ENCODE data around the gene FGFR2. TPM values are rescaled to one million over a fixed set of nuclear protein-coding genes. Genes with fewer than 3 reads are reported as not detected.

Gene FGFR2
- total RNA-seq, 6 experiments from 2014 or later, result not detected

DNA sequence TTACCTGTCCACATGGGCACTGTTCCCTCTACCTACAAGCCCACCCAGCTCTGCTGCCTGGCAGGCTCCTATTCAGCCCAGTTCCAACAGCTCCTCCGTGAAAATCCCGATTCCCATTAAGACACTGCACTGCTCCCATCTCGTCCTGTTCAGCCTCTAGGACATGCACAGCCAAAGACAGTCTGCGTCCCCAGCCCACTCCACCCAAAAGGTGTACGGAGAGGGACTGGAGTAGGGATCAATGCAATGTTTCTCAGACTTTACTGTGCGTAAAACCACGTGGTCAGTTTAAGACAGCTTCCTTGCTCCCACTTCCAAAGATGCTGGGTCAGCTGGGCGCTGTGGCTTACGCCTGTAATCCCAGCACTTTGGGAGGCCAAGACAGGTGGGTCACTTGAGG, 19.9 kb downstream of the FGFR2 start:
- DNase-seq, result no peak
- no peaks in the 10 kb centered on the region for H3K36me3 Mint-ChIP-seq (ENCODE audit: low read depth)
- TF ChIP-seq, protein P1, sequence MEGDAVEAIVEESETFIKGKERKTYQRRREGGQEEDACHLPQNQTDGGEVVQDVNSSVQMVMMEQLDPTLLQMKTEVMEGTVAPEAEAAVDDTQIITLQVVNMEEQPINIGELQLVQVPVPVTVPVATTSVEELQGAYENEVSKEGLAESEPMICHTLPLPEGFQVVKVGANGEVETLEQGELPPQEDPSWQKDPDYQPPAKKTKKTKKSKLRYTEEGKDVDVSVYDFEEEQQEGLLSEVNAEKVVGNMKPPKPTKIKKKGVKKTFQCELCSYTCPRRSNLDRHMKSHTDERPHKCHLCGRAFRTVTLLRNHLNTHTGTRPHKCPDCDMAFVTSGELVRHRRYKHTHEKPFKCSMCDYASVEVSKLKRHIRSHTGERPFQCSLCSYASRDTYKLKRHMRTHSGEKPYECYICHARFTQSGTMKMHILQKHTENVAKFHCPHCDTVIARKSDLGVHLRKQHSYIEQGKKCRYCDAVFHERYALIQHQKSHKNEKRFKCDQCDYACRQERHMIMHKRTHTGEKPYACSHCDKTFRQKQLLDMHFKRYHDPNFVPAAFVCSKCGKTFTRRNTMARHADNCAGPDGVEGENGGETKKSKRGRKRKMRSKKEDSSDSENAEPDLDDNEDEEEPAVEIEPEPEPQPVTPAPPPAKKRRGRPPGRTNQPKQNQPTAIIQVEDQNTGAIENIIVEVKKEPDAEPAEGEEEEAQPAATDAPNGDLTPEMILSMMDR (IDR thresholded peaks at IDR 0.05), result no peak
- peaks cover 8% of the 10 kb centered on the region for H3K27me3 Mint-ChIP-seq (ENCODE audit: insufficient read depth)
- no peaks in the 10 kb centered on the region for H3K4me1 Mint-ChIP-seq (ENCODE audit: low read depth)
- no peak overlapping the region for H3K4me3 Mint-ChIP-seq
- peaks cover 30% of the 10 kb centered on the region; the same call in 1 of the 2 replicates for H3K9me3 Mint-ChIP-seq
- H3K27ac Mint-ChIP-seq, result no peak overlapping the region

GRCh38 chr10:121577568-121577967, 20.7 kb downstream of the FGFR2 start:
- Mint-ChIP-seq H3K4me3 (no peak overlapping the region), H3K4me1 (ENCODE audit: low read depth) (no peaks in the 10 kb centered on the region), H3K9me3 (peaks cover 34% of the 10 kb centered on the region; the same call in 1 of the 2 replicates), H3K27me3 (ENCODE audit: insufficient read depth) (peaks cover 8% of the 10 kb centered on the region), H3K36me3 (ENCODE audit: low read depth) (no peaks in the 10 kb centered on the region), H3K27ac (no peak overlapping the region)
- DNase-seq, result no peak
- TF ChIP-seq, protein P1 (IDR thresholded peaks at IDR 0.05), result no peak

- TF ChIP-seq, protein P1 (IDR thresholded peaks at IDR 0.05), result no peak
- H3K9me3 Mint-ChIP-seq, result peaks cover 28% of the 10 kb centered on the region; the same call in 1 of the 2 replicates
- H3K4me1 Mint-ChIP-seq (ENCODE audit: low read depth), result no peaks in the 10 kb centered on the region
- H3K36me3 Mint-ChIP-seq (ENCODE audit: low read depth), result no peaks in the 10 kb centered on the region
- no peak overlapping the region for H3K4me3 Mint-ChIP-seq
- no peak for DNase-seq
- no peak overlapping the region for H3K27ac Mint-ChIP-seq
- H3K27me3 Mint-ChIP-seq (ENCODE audit: insufficient read depth), result peaks cover 6% of the 10 kb centered on the region
These were observed 22.1 kb downstream of the FGFR2 start for GRCh38 chr10:121576139-121576538.

- no peak overlapping the region for H3K27ac Mint-ChIP-seq
- H3K36me3 Mint-ChIP-seq (ENCODE audit: low read depth), result no peaks in the 10 kb centered on the region
- no peak overlapping the region for H3K4me3 Mint-ChIP-seq
- TF ChIP-seq, protein P1 (IDR thresholded peaks at IDR 0.05), result no peak
- no peak for DNase-seq
- H3K4me1 Mint-ChIP-seq (ENCODE audit: low read depth), result no peaks in the 10 kb centered on the region
- H3K9me3 Mint-ChIP-seq, result peaks cover 31% of the 10 kb centered on the region; the same call in 1 of the 2 replicates
- H3K27me3 Mint-ChIP-seq (ENCODE audit: insufficient read depth), result peaks cover 4% of the 10 kb centered on the region; the same call in 1 of the 2 replicates
These were observed 23.6 kb downstream of the FGFR2 start for GRCh38 chr10:121574519-121575166.

DNA sequence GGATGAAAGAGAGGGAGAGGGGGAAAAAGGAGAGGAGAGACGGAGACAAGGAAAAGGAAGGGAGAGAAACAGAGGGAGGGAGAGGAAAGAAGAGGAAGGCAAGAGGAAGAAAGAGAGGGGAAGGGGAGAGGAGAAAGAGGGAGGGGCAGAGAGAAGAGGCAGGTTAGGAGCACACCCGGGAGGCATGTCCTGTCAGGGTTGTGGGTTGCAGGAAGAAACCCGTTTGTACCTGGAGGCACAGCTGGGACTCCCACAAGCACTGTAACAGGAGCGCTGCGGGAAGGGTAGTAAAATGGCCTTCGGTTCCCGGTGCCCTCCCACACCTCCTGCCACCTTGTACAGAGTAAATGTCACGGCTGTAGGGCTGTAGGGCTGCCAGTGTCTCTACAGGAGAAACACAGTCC, 24.7 kb downstream of the FGFR2 start:
- Mint-ChIP-seq H3K36me3 (ENCODE audit: low read depth) (no peaks in the 10 kb centered on the region), H3K4me3 (no peak overlapping the region), H3K4me1 (ENCODE audit: low read depth) (no peaks in the 10 kb centered on the region), H3K9me3 (peaks cover 39% of the 10 kb centered on the region; the same call in 1 of the 2 replicates), H3K27ac (no peak overlapping the region), H3K27me3 (ENCODE audit: insufficient read depth) (peaks cover 4% of the 10 kb centered on the region; the same call in 1 of the 2 replicates)
- TF ChIP-seq, protein P1 (IDR thresholded peaks at IDR 0.05), result no peak
- DNase-seq, result no peak
